HL-60 (cell line): ENCODE data around the gene ASCC3.

ENCODE experiments used
- DNase-seq, 2 experiments: peaks; one replicate each; pipeline ENCODE4 v3.0.0-alpha.2; 2010 to 2020; ENCODE audit warnings: low read depth in 1 of 2, low spot score in 1 of 2
- H3K27ac ChIP-seq: fragments of 250-450 bp; sonication (Bioruptor Pico); replicated peaks from 2 replicates; pipeline ENCODE4 v1.5.1; 2020; ENCODE audit warnings: mild to moderate bottlenecking, moderate library complexity
- H3K27me3 ChIP-seq: fragments of 250-450 bp; sonication (Bioruptor Pico); 2 replicates; pipeline ENCODE4 v1.5.1; 2021; ENCODE audit warnings: mild to moderate bottlenecking, moderate library complexity; ENCODE audit not compliant: insufficient read depth, poor library complexity, severe bottlenecking
- H3K4me3 ChIP-seq: replicated peaks from 2 replicates; pipeline ENCODE4 v1.5.1; 2011; ENCODE audit warnings: mild to moderate bottlenecking, control low read depth, low read length; ENCODE audit not compliant: insufficient read depth
- CTCF ChIP-seq: IDR thresholded peaks from one replicate; pipeline ENCODE4 v1.5.1; 2011; ENCODE audit warnings: low read length, control low read depth, inconsistent platforms; ENCODE audit not compliant: insufficient read depth
- GABPA ChIP-seq: IDR thresholded peaks from 2 replicates; pipeline ENCODE4 v1.6.1; 2012; ENCODE audit warnings: low read depth
- POLR2AphosphoS5 ChIP-seq: IDR thresholded peaks from 2 replicates; pipeline ENCODE4 v1.6.1; 2012; ENCODE audit warnings: low read depth
- REST ChIP-seq: IDR thresholded peaks from 2 replicates; pipeline ENCODE4 v1.6.1; 2012; ENCODE audit warnings: low read depth; ENCODE audit not compliant: insufficient replicate concordance
- SPI1 ChIP-seq: IDR thresholded peaks from 2 replicates; pipeline ENCODE4 v1.6.1; 2012; ENCODE audit warnings: low read depth, mild to moderate bottlenecking, borderline replicate concordance

ASCC3 gene

GRCh38 chr6:100899202-100899601 lies 18.1 kb upstream of the ASCC3 start:
- TF ChIP-seq REST (no peak), SPI1 (no peak), GABPA (no peak), CTCF (no peak), POLR2AphosphoS5 (no peak)
- DNase-seq, result no peak
- H3K27me3 ChIP-seq, result no peaks in the 10 kb centered on the region

GRCh38 chr6:100897671-100898070 lies 16.5 kb upstream of the ASCC3 start:
- TF ChIP-seq SPI1 (no peak), GABPA (no peak), REST (no peak), POLR2AphosphoS5 (no peak), CTCF (no peak)
- Histone ChIP-seq H3K27me3 (no peaks in the 10 kb centered on the region), H3K27ac (no peak overlapping the region), H3K4me3 (no peak overlapping the region)
- DNase-seq, result no peak

More at GRCh38 chr6:100899202-100899601, 18.1 kb upstream of the ASCC3 start:
- no peak overlapping the region for H3K27ac ChIP-seq
- no peak overlapping the region for H3K4me3 ChIP-seq

GRCh38 chr6:100893743-100894142 lies 12.6 kb upstream of the ASCC3 start:
- Histone ChIP-seq H3K27me3 (no peaks in the 10 kb centered on the region), H3K27ac (no peak overlapping the region), H3K4me3 (no peak overlapping the region)
- DNase-seq, result no peak
- no peak for TF ChIP-seq POLR2AphosphoS5
- no peak for TF ChIP-seq CTCF
- no peak for TF ChIP-seq REST
- TF ChIP-seq SPI1, result no peak
- TF ChIP-seq GABPA, result no peak
